HG02852 (cell line): Measurements from ENCODE around the gene BTBD9.

Experiments used
- ATAC-seq: cut with Tn5 transposase; IDR thresholded peaks from one replicate; pipeline ENCODE4 v1.9.1; 2021; ENCODE audit warnings: mild to moderate bottlenecking, moderate library complexity; ENCODE audit not compliant: unreplicated experiment

BTBD9 gene

DNA sequence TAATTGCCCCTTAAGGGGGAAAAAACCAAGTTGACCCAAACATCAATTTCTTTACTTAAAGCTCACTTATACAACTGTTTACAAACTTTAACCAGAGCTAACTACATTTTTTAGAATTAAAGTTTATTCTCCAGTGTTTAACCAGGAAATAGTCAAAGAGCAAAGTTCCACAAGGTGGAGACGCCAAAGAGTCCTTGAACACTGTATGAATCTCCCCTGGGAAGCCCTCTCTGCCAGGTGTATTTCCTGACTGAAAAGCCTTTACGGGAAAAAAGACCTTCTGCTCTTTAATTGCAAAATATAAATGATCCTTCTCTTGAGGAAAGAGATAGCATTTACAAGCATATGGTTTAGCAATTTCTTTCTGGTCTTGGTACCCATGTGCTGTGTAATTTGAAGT, 36.2 kb downstream of the BTBD9 start:
- no peak for ATAC-seq

DNA sequence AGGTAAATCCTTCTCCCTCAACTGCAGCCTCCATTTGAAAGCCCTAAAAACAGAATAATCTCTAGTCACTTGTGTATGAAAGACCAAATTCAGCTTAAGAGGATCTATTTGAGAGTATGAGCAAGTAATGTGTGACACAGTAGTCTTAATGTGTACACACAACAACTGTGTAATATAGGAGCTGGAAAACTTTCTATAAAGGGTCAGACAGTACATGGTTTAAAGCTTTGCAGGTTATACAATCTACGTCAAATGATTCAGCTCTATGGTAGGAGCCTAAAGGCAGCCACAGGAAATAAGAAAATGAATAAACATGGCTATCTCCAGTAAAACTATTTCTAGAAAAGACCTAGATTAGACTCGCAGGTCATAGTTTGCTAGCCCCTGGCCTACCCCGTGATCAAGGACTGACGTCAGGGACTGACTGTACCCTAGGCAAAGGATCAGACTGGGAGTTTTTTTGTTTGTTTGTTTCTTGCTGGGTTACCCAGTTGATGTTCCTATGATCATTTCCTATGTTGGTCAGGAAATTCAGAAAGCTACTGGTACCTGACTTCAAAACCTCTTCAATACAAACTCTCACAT, 39.7 kb downstream of the BTBD9 start:
- no peak for ATAC-seq

- no peak for ATAC-seq
Measured at GRCh38 chr6:38599261-38599660, 40.5 kb downstream of the BTBD9 start.

GRCh38 chr6:38593998-38594665, 45.6 kb downstream of the BTBD9 start:
- no peak for ATAC-seq

DNA sequence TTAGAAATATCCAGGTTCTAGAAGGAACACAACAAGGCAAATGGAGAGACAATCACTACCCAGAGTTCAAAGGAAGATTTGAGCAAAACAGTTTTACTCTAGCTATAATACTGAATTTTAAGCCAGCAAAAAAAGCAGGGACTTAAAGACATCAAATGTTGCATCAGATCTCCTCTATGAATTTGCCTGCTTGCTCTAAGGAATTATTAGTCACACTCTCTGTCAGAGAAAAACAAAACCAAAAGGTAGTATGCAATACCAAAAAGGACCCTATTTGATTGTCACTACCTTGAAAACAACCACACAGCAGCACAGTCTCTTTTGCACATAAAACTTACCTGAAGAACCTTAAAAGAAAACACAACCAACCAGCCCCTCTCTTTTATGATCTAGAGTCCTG, 46.3 kb downstream of the BTBD9 start:
- ATAC-seq: no peak

- no peak for ATAC-seq
Measured at GRCh38 chr6:38591439-38591838, 48.3 kb downstream of the BTBD9 start.

DNA sequence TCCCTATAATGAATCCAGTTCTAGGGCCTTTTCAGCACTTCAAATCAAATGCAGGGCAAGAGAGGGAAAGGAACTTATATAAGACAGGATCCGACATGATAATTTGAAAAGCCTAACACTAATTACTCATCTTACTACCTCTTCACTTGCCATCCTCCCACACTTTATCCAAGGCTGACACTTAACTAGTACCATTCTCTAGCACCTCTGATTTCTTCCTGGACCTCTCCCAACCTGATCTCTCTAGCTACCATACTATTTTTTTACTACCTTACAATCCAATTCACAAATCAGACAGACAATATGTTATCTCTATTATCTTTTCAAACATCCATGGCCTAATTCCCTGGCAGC, 50.4 kb downstream of the BTBD9 start:
- no peak for ATAC-seq

- no peak for ATAC-seq
Measured at GRCh38 chr6:38588631-38589366, 50.9 kb downstream of the BTBD9 start.

DNA sequence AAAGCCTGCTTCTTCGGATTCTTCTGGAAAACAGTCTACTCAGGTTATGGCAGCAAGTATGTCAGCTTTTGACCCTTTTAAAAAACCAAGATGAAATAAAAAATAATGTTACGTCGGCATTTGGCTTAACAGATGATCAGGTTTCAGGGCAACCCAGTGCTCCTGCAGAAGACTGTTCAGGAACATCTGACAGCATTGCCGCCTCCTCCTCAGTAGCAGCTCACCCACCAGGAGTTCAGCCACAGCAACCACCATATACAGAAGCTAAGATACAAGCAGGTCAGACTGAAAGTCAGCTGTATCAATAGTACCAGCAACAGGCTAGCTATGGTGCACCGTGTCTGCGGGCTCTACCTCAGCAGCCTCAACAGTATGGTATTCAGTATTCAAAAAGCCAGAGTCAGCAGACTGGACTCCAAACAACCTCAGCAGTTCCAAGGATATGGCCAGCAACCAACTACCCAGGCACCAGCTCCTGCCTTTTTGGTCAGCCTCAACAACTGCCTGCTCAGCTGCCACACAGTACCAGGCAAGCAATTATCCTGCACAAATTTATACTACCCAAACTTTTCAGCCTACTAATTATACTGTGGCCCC, 51.9 kb downstream of the BTBD9 start:
- ATAC-seq: no peak

DNA sequence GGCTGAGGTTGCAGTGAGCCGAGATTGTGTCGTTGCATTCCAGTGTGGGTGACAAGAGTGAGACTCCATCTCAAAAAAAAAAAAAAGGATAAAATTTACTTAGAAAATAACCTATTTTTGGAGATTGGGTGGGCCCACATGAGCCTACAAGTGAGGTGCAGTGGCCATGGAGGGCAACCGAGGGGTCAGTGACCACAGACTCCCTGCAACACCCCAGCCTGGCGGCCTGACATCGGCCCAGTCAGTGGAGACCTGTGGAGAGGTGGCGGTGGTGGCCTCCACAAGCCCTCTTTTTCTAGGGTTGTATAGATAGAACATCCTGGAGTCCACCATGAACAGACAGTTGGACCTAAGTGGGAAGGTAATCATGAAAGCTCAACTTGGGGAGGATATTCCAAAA, 52.7 kb downstream of the BTBD9 start:
- ATAC-seq: no peak

DNA sequence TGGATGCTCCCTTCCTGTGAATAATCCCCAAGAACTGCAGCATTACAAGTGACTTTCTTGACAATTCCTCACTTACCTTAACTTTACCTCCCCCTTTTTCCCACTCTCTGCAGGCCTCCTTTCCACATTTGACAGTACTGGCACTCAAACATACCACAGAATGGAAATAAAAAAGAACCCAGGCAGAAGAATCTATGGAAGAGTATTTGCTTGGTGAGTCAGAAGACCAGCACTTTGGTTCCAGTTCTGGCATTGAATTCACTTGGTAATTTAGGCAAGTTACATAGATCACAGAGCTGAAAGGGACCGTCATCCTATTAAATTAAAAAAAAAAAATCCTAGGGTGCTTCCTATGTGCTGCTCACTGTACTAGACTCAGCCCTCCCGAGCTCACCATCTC, 55.0 kb downstream of the BTBD9 start:
- ATAC-seq: no peak

DNA sequence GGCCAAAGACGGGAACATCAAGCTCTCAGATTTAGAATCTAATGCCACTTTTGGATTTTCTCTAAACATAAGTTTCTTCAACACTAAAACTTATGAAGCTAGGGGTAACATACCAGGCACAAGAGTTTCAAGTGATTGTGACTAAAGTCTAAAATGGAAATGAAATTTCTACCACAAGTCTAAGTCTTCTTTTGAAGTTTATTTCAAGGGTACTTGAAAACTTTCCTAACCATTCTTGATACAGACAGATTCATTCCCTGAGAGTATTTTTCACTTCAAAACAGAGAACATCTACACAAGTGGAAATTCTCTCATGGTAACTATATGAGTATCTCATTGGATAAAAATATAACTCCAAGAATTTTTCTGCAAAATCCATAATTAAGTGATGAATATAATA, 56.2 kb downstream of the BTBD9 start:
- no peak for ATAC-seq

GRCh38 chr6:38580030-38580429, 59.7 kb downstream of the BTBD9 start:
- no peak for ATAC-seq

DNA sequence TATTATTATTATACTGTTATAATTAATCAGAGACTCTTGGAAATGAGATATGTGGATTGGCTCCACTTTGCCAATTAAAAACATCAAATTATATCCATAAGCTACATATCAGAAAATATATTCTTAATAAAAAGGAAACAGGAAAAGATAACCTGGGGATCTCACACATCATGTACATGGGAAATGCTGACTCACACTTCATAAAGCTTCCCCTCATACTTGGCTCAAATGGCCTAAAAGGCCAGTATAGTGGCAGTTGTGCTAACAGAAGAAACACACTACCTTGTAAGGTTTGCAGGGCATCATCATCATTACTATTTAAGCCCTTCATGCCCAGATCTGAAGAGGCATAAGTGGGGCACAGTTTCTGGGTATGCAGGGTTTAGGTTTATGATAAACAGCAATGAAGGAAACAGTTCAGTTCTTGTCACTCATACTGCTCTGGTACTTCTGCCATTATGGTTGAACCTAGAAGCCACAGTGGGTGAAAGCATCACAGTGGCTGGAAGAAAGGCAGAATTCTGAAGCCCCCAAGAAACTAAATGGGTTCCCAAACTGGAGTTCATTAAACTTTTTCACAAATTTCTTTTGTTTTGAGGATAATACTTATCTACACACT, 60.6 kb downstream of the BTBD9 start:
- ATAC-seq: no peak

GRCh38 chr6:38578075-38578474, 61.7 kb downstream of the BTBD9 start:
- ATAC-seq: no peak

DNA sequence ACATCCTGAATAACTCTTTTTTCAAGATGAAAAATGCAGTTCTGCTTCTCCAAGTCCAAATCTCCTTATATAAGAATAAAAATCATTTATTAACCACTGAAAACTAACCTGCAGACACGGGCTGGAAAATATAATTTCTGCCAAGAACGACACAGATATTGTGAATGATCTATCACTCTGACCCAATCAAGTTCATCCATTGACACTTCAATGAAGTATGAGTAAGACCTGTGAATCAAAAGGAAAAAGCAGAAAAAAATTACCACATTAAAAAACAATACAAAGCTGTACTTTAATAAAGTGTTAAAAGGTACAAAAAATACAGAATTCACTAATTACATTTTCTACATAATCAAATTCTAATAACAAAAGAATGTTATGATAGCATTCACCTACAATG, 62.2 kb downstream of the BTBD9 start:
- ATAC-seq: no peak

- ATAC-seq: no peak
Measured at GRCh38 chr6:38573801-38574395, 65.8 kb downstream of the BTBD9 start.

DNA sequence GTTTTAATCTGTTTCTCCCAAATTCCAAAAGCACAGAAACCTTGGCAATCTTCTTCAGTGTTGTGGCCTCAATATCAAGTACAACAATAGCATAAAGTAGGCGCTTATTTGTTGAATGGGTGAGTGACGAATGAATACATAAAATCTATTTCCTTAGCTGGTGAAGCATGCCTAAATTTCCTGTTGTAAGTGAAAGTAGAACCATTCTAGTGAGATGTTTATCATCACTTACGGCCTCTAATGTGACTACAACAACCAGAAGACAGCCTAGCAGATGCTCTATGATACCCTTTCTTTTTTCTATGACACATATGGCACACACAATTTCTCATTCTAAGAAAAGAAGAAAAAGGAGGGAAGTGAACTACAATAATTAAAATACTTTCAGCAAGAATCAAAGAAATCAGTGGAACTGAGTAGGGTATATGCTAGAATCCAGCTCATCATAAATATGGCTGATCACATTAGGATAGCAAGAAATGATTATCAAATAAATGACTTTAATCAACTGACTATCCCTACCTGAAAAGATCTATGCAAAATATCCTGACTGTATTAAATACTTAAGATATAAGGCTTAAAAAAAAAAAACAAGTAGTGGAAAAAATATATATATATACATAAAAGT, 67.4 kb downstream of the BTBD9 start:
- no peak for ATAC-seq

GRCh38 chr6:38571721-38572120, 68.0 kb downstream of the BTBD9 start:
- no peak for ATAC-seq

DNA sequence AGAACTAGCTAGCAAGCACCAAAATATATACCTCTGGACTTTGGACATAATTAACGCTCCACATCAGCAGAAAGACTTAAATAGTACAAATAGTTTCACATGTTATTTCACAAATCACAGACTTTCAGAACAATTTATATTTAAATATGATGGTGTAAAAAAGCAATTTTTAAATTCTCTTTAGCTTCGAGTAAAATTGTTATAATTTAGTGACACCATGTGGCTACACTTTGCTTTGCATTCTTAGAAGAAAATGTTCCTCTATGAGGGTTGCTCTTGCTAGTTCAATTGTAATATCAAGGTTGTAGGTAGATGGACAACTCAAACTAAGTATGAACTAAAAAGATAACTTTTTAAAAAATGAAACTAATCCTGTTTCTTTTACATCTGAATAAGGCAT, 69.0 kb downstream of the BTBD9 start:
- no peak for ATAC-seq

DNA sequence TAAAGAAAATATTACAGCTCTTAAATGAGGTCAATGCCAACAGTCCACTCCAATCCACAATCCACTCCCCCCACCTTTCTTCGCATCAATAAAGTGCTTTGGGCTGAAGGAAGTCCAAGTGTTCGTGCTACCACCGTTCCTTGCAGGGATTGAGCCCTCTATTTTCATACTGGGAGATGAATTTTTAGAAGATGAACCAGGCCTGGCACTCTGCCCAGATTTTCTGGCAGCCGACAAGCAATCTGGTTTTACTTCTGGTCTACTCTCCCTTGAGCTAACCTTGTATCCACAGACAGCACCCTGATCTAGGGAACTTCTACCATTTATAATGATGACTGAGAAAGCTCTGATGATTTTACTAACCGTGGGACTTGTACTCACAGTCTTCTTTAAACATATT, 72.3 kb downstream of the BTBD9 start:
- ATAC-seq: no peak
